GM12892 (cell line): ENCODE measurements around the gene PKN1.

Experiments
- POLR2A ChIP-seq: IDR thresholded peaks from 2 replicates; pipeline ENCODE4 v1.6.1; 2011; ENCODE audit warnings: low read depth, low read length, control low read depth
- POLR2AphosphoS5 ChIP-seq: IDR thresholded peaks from 2 replicates; pipeline ENCODE4 v1.6.1; 2011; ENCODE audit warnings: low read depth, low read length, control low read depth

DNA sequence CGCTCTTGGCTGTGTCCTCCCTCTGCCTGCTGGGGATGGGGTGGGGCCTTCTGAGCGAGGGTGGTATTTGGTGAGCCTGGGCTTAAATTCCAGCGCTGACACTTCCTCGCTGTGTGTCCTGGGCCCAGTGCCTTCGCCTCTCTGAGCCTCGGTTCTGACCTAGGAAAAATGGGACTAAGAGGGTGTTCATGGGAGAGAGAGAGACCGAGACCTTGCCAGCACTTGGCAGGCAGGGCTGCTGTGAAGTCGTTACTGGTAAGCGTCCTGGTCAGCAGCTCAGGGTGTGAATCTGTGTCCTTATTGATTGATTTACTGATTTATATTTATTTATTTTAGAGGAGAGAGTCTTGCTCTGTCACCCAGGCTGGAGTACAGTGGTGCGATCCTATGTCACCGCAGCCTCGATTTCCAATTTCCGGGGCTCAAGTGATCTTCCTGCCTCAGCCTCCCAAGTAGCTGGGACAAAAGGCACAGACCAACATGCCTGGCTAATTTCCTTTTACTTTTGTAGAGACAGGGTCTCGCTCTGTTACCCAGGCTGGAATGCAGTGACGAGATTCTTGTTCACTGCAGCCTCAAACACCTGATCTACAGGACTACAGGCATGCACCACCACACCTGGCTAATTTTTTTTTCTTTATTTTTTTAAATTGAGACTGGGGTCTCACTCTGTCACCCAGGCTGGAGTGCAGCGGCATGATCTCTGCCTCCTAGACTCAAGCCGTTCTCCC is 2.4 kb downstream of the PKN1 start:
- TF ChIP-seq POLR2AphosphoS5 (no peak), POLR2A (no peak)
